ENCODE results near the gene SP140L.

SP140L gene

GRCh38 chr2:230430957-230431910 lies 104.2 kb downstream of the SP140L start:
- TF ChIP-seq TAF1 (IDR thresholded peaks at IDR 0.05; ENCODE audit: borderline replicate concordance, insufficient read depth, low read length) (no peak), SIN3A (IDR thresholded peaks at IDR 0.05; ENCODE audit: borderline replicate concordance, insufficient read depth, low read length) (no peak), FOXP2 (optimal IDR thresholded peaks at IDR 0.05; ENCODE audit: borderline replicate concordance, extremely low read depth, extremely low read length, insufficient read depth) (no peak)

- TF ChIP-seq SIN3A (IDR thresholded peaks at IDR 0.05; ENCODE audit: borderline replicate concordance, insufficient read depth, low read length), result no peak
- no peak for TF ChIP-seq TAF1 (IDR thresholded peaks at IDR 0.05; ENCODE audit: borderline replicate concordance, insufficient read depth, low read length)
- TF ChIP-seq REST (IDR thresholded peaks at IDR 0.05; ENCODE audit: insufficient read depth in 1 of 2, low read depth in 2 of 2, low read length in 2 of 2), result no peak
- TF ChIP-seq POLR2AphosphoS5 (IDR thresholded peaks at IDR 0.05; ENCODE audit: low read depth, low read length), result no peak
- TF ChIP-seq FOXP2 (optimal IDR thresholded peaks at IDR 0.05; ENCODE audit: borderline replicate concordance, extremely low read depth, extremely low read length, insufficient read depth), result no peak
Observed at GRCh38 chr2:230434677-230435324, 107.8 kb downstream of the SP140L start.

GRCh38 chr2:230435431-230435830 lies 108.4 kb downstream of the SP140L start:
- TF ChIP-seq FOXP2 (optimal IDR thresholded peaks at IDR 0.05; ENCODE audit: borderline replicate concordance, extremely low read depth, extremely low read length, insufficient read depth) (no peak), SIN3A (IDR thresholded peaks at IDR 0.05; ENCODE audit: borderline replicate concordance, insufficient read depth, low read length) (no peak), POLR2AphosphoS5 (IDR thresholded peaks at IDR 0.05; ENCODE audit: low read depth, low read length) (no peak), TAF1 (IDR thresholded peaks at IDR 0.05; ENCODE audit: borderline replicate concordance, insufficient read depth, low read length) (no peak), REST (IDR thresholded peaks at IDR 0.05; ENCODE audit: insufficient read depth in 1 of 2, low read depth in 2 of 2, low read length in 2 of 2) (no peak)

GRCh38 chr2:230439590-230439989 lies 112.6 kb downstream of the SP140L start:
- TF ChIP-seq POLR2AphosphoS5 (IDR thresholded peaks at IDR 0.05; ENCODE audit: low read depth, low read length) (no peak), TAF1 (IDR thresholded peaks at IDR 0.05; ENCODE audit: borderline replicate concordance, insufficient read depth, low read length) (no peak), SIN3A (IDR thresholded peaks at IDR 0.05; ENCODE audit: borderline replicate concordance, insufficient read depth, low read length) (no peak), FOXP2 (optimal IDR thresholded peaks at IDR 0.05; ENCODE audit: borderline replicate concordance, extremely low read depth, extremely low read length, insufficient read depth) (no peak), REST (IDR thresholded peaks at IDR 0.05; ENCODE audit: insufficient read depth in 1 of 2, low read depth in 2 of 2, low read length in 2 of 2) (no peak)

- TF ChIP-seq POLR2AphosphoS5 (IDR thresholded peaks at IDR 0.05; ENCODE audit: low read depth, low read length) (no peak), FOXP2 (optimal IDR thresholded peaks at IDR 0.05; ENCODE audit: borderline replicate concordance, extremely low read depth, extremely low read length, insufficient read depth) (no peak)
Observed at GRCh38 chr2:230441227-230441897, 114.4 kb downstream of the SP140L start.

All from PFSK-1 (cell line).